GM19238 (cell line): ENCODE data around the gene ASCL2.

Experiments used
- DNase-seq: peaks from one replicate; pipeline ENCODE4 v3.0.0; 2011; ENCODE audit warnings: low spot score; ENCODE audit not compliant: insufficient read length

ASCL2 gene

GRCh38 chr11:2272946-2273280 is 2.5 kb upstream of the ASCL2 start:
- DNase-seq: no peak

- no peak for DNase-seq
Observed at GRCh38 chr11:2272228-2272945, 2.0 kb upstream of the ASCL2 start.

GRCh38 chr11:2271327-2272227 is 1.2 kb upstream of the ASCL2 start:
- DNase-seq: no peak

GRCh38 chr11:2271077-2271326 is 614 bp upstream of the ASCL2 start:
- no peak for DNase-seq

- no peak for DNase-seq
Observed at GRCh38 chr11:2269601-2270321, 627 bp downstream of the ASCL2 start.

GRCh38 chr11:2268729-2269600 is 1.4 kb downstream of the ASCL2 start:
- DNase-seq: no peak

GRCh38 chr11:2267851-2268728 is 2.3 kb downstream of the ASCL2 start:
- DNase-seq: no peak

- DNase-seq: no peak
Observed at GRCh38 chr11:2267306-2267850, 3.0 kb downstream of the ASCL2 start.

- DNase-seq: no peak
Observed at GRCh38 chr11:2266586-2267305, 3.6 kb downstream of the ASCL2 start.

- DNase-seq: no peak
Observed at GRCh38 chr11:2265854-2266585, 4.4 kb downstream of the ASCL2 start.

GRCh38 chr11:2265396-2265795 is 5.0 kb downstream of the ASCL2 start:
- DNase-seq: peak; percentile 63

GRCh38 chr11:2264366-2265053 is 5.9 kb downstream of the ASCL2 start:
- DNase-seq: no peak

GRCh38 chr11:2263724-2264360 is 6.5 kb downstream of the ASCL2 start:
- no peak for DNase-seq

GRCh38 chr11:2263071-2263565 is 7.3 kb downstream of the ASCL2 start:
- DNase-seq: no peak

- no peak for DNase-seq
Observed at GRCh38 chr11:2262301-2263070, 7.9 kb downstream of the ASCL2 start.

- no peak for DNase-seq
Observed at GRCh38 chr11:2261436-2262230, 8.8 kb downstream of the ASCL2 start.
